ENCODE results near the gene PARP1. TPM values are rescaled to one million over a fixed set of nuclear protein-coding genes. Genes with fewer than 3 reads are reported as not detected.
"Not testable (repeated sequence)": the region's sequence is repeated elsewhere in the genome, so short reads cannot be mapped to it uniquely, and the experiment has no call there.

Gene PARP1
- total RNA-seq, 4 donors from 2014 or later = 62.3 to 76.9 (median 63.4) TPM

- no peak for DNase-seq (ENCODE audit: low spot score)
- TF ChIP-seq CTCF (IDR thresholded peaks at IDR 0.05) = no peak
- ATAC-seq (ENCODE audit: low FRiP score) = no peak
Observed at GRCh38 chr1:226429858-226430715, 22.2 kb upstream of the PARP1 start.

- ATAC-seq (ENCODE audit: low FRiP score) (no peak), DNase-seq (ENCODE audit: low spot score) (no peak)
- TF ChIP-seq CTCF (IDR thresholded peaks at IDR 0.05) = no peak
Observed at GRCh38 chr1:226428791-226429461, 21.0 kb upstream of the PARP1 start.

GRCh38 chr1:226428348-226428747 lies 20.5 kb upstream of the PARP1 start:
- DNase-seq (ENCODE audit: low spot score) (no peak), ATAC-seq (ENCODE audit: low FRiP score) (no peak)
- no peak for TF ChIP-seq CTCF (IDR thresholded peaks at IDR 0.05)

GRCh38 chr1:226427131-226427530 lies 19.2 kb upstream of the PARP1 start:
- no peak for TF ChIP-seq CTCF (IDR thresholded peaks at IDR 0.05)
- no peak for ATAC-seq (ENCODE audit: low FRiP score)
- DNase-seq (ENCODE audit: low spot score) = no peak

GRCh38 chr1:226426395-226426794 lies 18.5 kb upstream of the PARP1 start:
- DNase-seq (ENCODE audit: low spot score); ATAC-seq (ENCODE audit: low FRiP score): not testable (repeated sequence)

GRCh38 chr1:226425431-226426031 lies 17.6 kb upstream of the PARP1 start:
- no peak for DNase-seq (ENCODE audit: low spot score)
- ATAC-seq (ENCODE audit: low FRiP score) = no peak
- no peak for TF ChIP-seq CTCF (IDR thresholded peaks at IDR 0.05)

GRCh38 chr1:226425004-226425378 lies 17.1 kb upstream of the PARP1 start:
- DNase-seq (ENCODE audit: low spot score) (no peak), ATAC-seq (ENCODE audit: low FRiP score) (no peak)
- no peak for TF ChIP-seq CTCF (IDR thresholded peaks at IDR 0.05)

All from omental fat pad (tissue), 4 donors.